Stimulated activated CD4-positive, alpha-beta T cell treated with anti-CD3 and anti-CD28 coated beads, TNF-alpha, amount 100 ng/mL, for 4 hours (primary cell): ENCODE measurements around the gene GALNT1.

ENCODE experiments used
- DNase-seq, 3 experiments: peaks; one replicate each; pipeline ENCODE4 v3.0.0-alpha.2; 2020; ENCODE audit warnings: low read depth in 3 of 3

GALNT1 gene

GRCh38 chr18:35672897-35673296 lies 91.4 kb downstream of the GALNT1 start:
- no peak for DNase-seq

DNA sequence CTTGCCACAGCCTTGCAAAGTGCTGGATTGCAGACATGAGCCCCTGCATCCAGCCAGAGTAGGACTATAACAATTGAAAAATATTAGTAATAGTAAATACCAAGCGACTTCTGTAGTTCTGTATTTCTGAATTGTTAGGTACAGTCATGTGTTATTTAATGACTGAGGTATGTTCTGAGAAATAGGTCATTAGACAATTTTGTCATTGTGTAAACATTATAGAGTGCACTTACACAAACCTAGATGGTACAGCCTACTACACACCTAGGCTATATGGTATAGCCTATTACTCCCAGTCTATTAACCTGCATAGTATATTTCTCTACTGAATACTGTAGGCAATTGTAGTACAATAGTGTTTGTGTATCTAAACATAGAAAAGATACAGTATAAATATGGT lies 92.1 kb downstream of the GALNT1 start:
- DNase-seq = no peak

GRCh38 chr18:35680139-35680551 lies 98.6 kb downstream of the GALNT1 start:
- no peak for DNase-seq

GRCh38 chr18:35682281-35682867 lies 100.8 kb downstream of the GALNT1 start:
- DNase-seq = no peak

DNA sequence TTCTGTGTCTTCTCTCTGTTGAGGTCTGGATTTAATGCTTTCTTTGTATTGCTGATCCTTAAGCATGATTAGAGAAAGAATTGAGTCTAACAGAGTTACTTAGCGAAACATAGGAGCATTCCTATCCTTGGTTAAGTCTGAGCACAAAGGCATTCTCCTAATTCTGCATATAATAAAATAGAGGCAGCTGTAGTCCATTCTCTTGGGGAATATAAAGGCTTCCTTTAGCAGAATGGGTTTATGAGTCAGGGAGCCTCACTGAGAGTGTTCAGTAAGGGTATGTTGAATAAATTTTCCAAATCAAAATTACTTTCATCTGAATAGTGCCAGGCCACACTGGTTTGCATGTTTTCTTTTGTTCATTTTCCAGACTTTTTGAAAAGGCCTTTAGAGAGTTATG lies 101.5 kb downstream of the GALNT1 start:
- no peak for DNase-seq

DNA sequence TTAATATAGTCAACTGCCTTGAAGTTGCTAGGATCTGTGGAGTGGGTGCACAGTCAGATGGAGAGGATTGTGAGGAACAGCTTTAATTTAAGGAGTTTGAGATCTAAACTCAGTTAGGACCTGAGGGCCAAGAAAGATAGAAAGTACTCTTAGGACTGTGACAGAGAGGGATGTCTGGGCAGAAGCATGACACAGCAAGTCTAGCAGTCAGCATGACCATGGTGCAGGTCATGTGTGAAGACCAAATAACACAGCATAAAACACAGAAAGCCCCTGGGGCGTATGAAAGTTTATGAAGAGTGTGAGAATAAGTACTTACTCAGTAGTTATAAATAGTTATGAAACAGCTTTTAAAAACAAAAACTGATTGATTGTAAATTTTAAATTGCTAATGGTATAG lies 107.2 kb downstream of the GALNT1 start:
- no peak for DNase-seq

DNA sequence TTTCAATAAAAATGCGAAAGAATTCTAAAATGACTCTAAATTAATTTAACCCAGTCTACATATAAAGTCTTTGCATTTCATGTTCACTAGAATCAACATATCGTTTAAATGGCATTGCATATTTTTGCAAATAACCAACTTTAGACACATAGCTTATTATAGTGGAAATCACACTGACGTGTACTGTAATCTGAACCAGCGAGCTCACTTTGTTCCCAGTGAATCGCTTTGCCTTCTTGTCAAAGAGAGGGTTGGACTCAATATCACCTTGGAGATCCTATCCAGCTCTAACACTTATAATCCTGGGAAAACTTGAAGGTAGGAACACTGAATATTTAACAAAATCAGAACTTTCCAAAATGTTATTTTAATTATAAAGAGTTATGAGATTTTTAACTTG lies 108.2 kb downstream of the GALNT1 start:
- no peak for DNase-seq

- no peak for DNase-seq
Measured at GRCh38 chr18:35691625-35692024, 110.1 kb downstream of the GALNT1 start.

- DNase-seq = no peak
Measured at GRCh38 chr18:35692866-35693265, 111.3 kb downstream of the GALNT1 start.

DNA sequence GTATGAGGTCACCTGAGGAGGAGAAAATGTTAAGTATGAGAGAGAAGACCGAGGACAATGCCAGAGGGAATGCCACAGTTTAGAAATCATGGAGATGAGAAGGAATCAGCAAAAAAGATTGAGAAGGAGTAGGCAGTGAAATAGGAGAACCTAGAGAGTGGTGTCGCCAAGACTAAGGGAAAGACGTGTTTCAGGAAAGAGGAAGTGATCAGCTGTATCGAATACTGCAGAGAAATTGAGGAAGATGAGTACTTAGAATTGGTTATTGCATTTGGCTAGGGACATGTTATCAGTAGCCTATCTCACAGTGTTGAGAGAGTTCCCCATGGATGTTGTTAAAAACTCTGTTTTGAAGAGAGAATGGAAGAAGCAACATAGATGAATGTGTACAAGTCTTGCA lies 112.3 kb downstream of the GALNT1 start:
- DNase-seq = no peak

DNA sequence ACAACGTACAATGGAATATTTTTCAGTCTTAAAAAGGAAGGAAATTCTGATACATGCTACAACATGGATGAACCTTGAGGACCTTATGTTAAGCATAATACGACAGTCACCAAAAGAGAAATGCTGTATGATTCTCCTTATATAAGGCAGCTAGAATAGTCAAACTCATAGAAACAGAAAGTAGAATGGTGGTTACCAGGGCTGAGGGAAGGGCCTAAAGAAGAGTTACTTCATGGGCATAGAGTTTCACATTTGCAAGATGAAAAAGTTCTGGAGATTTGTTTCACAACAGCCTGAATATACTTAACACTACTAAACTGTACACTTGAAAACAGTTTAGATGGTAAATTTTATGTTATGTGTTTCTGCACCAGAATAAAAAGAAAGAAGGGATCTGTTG lies 113.3 kb downstream of the GALNT1 start:
- DNase-seq = no peak

- DNase-seq = no peak
Measured at GRCh38 chr18:35695384-35695783, 113.8 kb downstream of the GALNT1 start.

- DNase-seq = no peak
Measured at GRCh38 chr18:35695803-35696202, 114.3 kb downstream of the GALNT1 start.

- no peak for DNase-seq
Measured at GRCh38 chr18:35696307-35696706, 114.8 kb downstream of the GALNT1 start.

GRCh38 chr18:35697869-35698268 lies 116.3 kb downstream of the GALNT1 start:
- DNase-seq = no peak

- DNase-seq = no peak
Measured at GRCh38 chr18:35703043-35703688, 121.6 kb downstream of the GALNT1 start.

- DNase-seq = no peak
Measured at GRCh38 chr18:35705988-35706387, 124.4 kb downstream of the GALNT1 start.

DNA sequence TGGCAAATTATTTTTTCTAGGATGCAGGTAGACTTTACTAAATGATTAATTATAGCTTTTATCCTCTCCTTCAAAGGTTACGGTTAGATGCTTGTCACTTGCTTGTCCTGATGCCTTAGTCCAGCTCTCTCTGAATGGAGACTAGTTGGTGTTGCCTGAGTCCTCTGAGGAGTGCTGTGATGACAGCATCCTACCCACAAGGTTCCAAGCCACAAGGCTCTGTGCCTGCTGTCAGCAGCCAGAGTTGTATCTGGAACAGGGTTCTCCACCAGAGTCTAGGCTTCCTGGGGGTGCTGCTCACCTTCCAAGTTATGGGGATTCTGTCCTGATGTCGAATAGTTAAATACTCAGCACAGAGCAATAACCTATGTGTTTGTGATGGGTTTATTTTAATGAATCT lies 125.7 kb downstream of the GALNT1 start:
- no peak for DNase-seq

- no peak for DNase-seq
Measured at GRCh38 chr18:35707674-35708073, 126.1 kb downstream of the GALNT1 start.

DNA sequence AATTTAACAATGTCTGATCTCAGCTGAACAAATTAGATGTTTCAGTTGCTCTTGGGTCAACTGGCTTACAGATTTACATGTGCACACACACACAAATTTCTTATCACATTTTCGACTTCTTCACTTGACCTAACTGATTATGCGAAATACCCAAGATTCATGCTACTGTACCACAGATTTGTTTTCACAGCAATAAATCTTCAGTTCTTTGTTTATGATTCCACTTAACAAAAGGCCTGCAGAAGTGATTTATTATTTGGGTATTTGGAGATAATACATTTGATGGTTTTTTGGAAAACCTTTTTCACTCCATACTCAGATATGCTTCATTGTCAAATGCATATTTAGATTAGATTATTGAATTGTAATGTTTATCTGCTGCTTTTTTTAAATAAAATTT lies 129.0 kb downstream of the GALNT1 start:
- no peak for DNase-seq

- no peak for DNase-seq
Measured at GRCh38 chr18:35711227-35711626, 129.7 kb downstream of the GALNT1 start.

GRCh38 chr18:35713545-35713944 lies 132.0 kb downstream of the GALNT1 start:
- no peak for DNase-seq

DNA sequence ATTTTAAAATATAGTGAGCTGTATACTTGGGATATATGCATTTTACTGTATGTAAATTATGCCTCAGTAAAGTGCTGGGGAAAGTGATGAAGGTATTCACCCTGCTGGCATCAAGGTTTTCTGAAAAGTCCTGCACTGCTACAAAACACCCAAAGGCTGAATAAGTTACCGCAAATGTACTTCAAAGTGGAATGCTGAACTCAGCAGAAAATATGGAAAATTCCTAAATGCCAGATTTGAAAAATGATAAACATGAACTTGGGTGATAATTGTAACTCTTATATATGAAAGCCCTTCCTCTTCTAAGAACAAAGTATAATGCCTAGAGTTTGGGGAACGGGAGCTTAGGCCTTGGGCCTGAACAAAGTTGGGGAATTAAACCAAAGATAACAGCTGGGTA lies 133.0 kb downstream of the GALNT1 start:
- no peak for DNase-seq

- DNase-seq = no peak
Measured at GRCh38 chr18:35715139-35715538, 133.6 kb downstream of the GALNT1 start.
